Hair follicular keratinocyte (primary cell): Measurements from ENCODE around the gene CCL18. TPM values are rescaled to one million over a fixed set of nuclear protein-coding genes. Genes with fewer than 3 reads are reported as not detected.

ENCODE experiments used
- total RNA-seq: library from RNA; depleted of rRNA; stranded (reverse); fragments of >200 nt; gene quantifications from 2 replicates; pipeline ENCODE4 v1.2.3, GENCODE V29; 2015

Gene CCL18
- not detected in 2 replicates for total RNA-seq

DNA sequence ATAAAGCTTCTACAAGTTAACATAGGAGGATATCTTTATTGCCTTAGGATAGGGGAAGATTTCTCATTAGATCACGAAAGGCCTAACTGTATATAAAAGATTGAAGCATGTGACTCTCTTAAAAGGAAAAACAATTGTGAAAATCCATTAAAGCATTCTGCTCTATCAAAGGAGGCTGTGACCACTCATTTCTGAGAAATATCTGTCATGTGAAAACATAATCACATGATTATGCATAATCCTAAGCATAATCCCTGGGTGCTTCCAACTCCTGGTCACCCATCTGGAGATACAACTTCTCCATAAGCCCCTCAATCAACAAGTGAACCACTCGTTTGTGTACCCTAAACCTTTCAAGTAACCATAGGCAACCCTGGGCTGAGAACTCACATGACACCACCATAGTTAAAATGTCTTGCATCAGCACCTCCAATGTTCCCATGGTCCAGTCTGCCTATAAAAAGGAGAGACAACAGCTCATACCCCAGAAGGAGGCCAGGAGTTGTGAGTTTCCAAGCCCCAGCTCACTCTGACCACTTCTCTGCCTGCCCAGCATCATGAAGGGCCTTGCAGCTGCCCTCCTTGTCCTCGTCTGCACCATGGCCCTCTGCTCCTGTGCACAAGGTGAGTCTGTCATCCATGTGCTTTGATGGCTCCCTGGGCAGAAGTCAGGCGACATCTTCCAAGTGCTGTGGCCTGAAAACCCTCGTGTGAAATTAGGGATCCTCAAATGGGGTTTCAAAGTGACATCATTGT is at the start of gene CCL18:
Gene CCL18 (plus strand): TSS at position 487 of the 756 bp plus-strand sequence. CDS start 71 bp downstream, at position 558.

DNA sequence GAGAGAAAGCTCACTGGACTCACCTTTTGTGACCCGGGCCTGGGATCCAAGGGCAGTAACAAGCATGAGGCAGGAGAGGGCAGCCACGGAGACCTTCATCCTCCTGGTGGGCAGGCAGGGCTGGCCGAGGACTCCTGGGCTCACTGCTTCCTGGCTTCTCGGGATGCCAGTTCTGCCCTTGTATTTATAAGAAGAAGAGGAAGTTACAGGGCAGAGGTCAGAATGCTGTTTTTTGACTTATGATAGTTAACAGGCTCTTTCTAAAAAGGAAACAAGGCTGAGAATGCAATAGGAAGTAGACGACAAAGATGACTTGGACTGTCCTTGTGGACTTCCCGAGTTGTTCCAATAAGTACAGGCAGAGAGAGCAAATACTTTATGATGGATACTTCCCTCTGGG is 46.3 kb upstream of the CCL18 start, which contains the start of gene CCL23:
Gene CCL23 (minus strand): TSS at position 174 of the 400 bp plus-strand sequence. CDS start 75 bp downstream, at position 99.

DNA sequence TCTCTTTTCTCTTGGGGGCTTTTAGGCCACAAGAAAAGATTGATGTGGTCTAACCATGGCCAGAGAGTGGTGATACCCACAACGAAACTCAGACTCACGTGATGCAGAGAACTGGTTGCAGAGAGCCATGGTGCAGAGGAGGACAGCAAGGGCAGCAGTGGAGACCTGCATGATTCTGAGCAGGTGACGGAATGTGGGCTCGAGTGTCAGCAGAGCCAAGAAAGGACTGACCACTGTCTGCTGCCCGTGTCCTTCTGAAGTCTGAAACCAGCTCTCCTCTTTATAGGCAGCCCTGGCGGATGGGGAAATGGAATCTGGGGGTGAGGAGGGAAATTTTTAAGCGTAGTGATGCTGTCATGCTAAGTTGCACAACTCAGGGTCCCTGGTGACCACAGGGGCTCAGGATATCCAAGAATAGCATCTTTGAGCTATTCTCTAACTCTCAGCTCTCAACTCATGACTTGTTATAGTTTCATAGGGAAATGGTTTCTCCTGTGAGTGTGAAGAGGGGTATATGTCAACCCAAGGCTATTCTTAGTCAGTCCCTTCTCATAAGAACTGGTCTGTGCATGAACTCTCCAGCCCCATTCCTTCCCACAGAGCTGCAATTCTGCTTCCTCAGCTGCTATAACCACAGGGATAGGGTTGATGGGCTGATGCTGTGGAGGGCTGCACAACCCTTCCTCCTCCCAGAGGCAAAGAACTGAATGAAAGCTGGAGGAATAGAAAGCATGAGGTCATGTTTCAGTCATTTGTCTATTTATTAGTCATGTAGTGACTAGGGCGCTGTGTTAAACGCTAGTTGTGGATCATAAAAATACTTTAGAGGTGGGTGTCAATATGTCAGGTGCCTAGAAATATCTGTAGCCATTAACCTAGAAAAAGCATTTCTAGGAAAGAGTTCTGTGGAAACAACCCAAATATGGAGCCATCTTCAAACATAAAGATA is 26.1 kb downstream of the CCL18 start, which contains the start of gene CCL3:
Gene CCL3 (minus strand): TSS at position 256 of the 949 bp plus-strand sequence. CDS start 85 bp downstream, at position 171.

GRCh38 chr17:36103401-36103975 is 39.4 kb downstream of the CCL18 start, which contains the start of gene CCL4:
Gene CCL4 (plus strand): TSS chr17:36103827. CDS start chr17:36103906, 79 bp downstream.

Other genes with a start within 250 kb of the CCL18 start
- not detected in 2 replicates for gene HEATR9, start 195.4 kb upstream of the CCL18 start, total RNA-seq
- gene CCL5, start 183.9 kb upstream of the CCL18 start, total RNA-seq: 0.16 TPM in 1 of 2 replicates, not detected in the other
- 0.23 and 1.0 TPM in 2 replicates for gene RDM1, start 133.5 kb upstream of the CCL18 start, total RNA-seq
- gene LYZL6, start 120.6 kb upstream of the CCL18 start, total RNA-seq: not detected in 2 replicates
- gene CCL16, start 82.8 kb upstream of the CCL18 start, total RNA-seq: not detected in 2 replicates
- not detected in 2 replicates for gene CCL14, start 77.5 kb upstream of the CCL18 start, total RNA-seq
- gene CCL15, start 62.7 kb upstream of the CCL18 start, total RNA-seq: not detected in 2 replicates
- not detected in 2 replicates for gene CCL23, start 46.3 kb upstream of the CCL18 start, total RNA-seq
- gene CCL3, start 25.9 kb downstream of the CCL18 start, total RNA-seq: not detected in 2 replicates
- gene CCL4, start 39.6 kb downstream of the CCL18 start, total RNA-seq: not detected in 2 replicates
- gene TBC1D3B, start 112.4 kb downstream of the CCL18 start, total RNA-seq: 0.31 TPM in 1 of 2 replicates, not detected in the other
- not detected in 2 replicates for gene CCL3L1, start 132.5 kb downstream of the CCL18 start, total RNA-seq
- not detected in 2 replicates for gene CCL4L2, start 146.8 kb downstream of the CCL18 start, total RNA-seq
- 0.08 TPM in 1 of 2 replicates, not detected in the other for gene TBC1D3I, start 200.3 kb downstream of the CCL18 start, total RNA-seq